OCI-M2 (cell line): ENCODE results near the gene HS3ST4.
"Not testable (repeated sequence)": the region's sequence is repeated elsewhere in the genome, so short reads cannot be mapped to it uniquely, and the experiment has no call there.

Experiments used
- DNase-seq: peaks from one replicate; lab custom pipeline; 2025; ENCODE audit not compliant: unreplicated experiment; lab: John Stamatoyannopoulos, UW

Gene HS3ST4

GRCh38 chr16:25730396-25730795 is 38.6 kb downstream of the HS3ST4 start:
- DNase-seq = no peak

- no peak for DNase-seq
Measured at GRCh38 chr16:25734430-25735385, 42.9 kb downstream of the HS3ST4 start.

- DNase-seq = no peak
Measured at GRCh38 chr16:25735645-25736044, 43.9 kb downstream of the HS3ST4 start.

GRCh38 chr16:25747160-25747758 is 55.5 kb downstream of the HS3ST4 start:
- DNase-seq = no peak

GRCh38 chr16:25748092-25748654 is 56.4 kb downstream of the HS3ST4 start:
- no peak for DNase-seq

- no peak for DNase-seq
Measured at GRCh38 chr16:25750488-25751216, 58.9 kb downstream of the HS3ST4 start.

GRCh38 chr16:25751230-25751835 is 59.6 kb downstream of the HS3ST4 start:
- DNase-seq = no peak

- DNase-seq = no peak
Measured at GRCh38 chr16:25764466-25764865, 72.7 kb downstream of the HS3ST4 start.

- DNase-seq = no peak
Measured at GRCh38 chr16:25771216-25771615, 79.5 kb downstream of the HS3ST4 start.

- DNase-seq = no peak
Measured at GRCh38 chr16:25771812-25772568, 80.2 kb downstream of the HS3ST4 start.

GRCh38 chr16:25776214-25776613 is 84.5 kb downstream of the HS3ST4 start:
- DNase-seq = not testable (repeated sequence)

- no peak for DNase-seq
Measured at GRCh38 chr16:25783226-25783625, 91.5 kb downstream of the HS3ST4 start.

GRCh38 chr16:25785361-25785760 is 93.6 kb downstream of the HS3ST4 start:
- DNase-seq = no peak

- no peak for DNase-seq
Measured at GRCh38 chr16:25786748-25787147, 95.0 kb downstream of the HS3ST4 start.

GRCh38 chr16:25788637-25789036 is 96.9 kb downstream of the HS3ST4 start:
- no peak for DNase-seq

- DNase-seq = no peak
Measured at GRCh38 chr16:25796239-25796638, 104.5 kb downstream of the HS3ST4 start.

GRCh38 chr16:25798065-25798464 is 106.3 kb downstream of the HS3ST4 start:
- DNase-seq = no peak

GRCh38 chr16:25799816-25800215 is 108.1 kb downstream of the HS3ST4 start:
- DNase-seq = no peak

GRCh38 chr16:25812215-25812614 is 120.5 kb downstream of the HS3ST4 start:
- DNase-seq = no peak

GRCh38 chr16:25817295-25817694 is 125.5 kb downstream of the HS3ST4 start:
- no peak for DNase-seq
